K562 (cell line): ENCODE results near the gene SHANK1. TPM values are rescaled to one million over a fixed set of nuclear protein-coding genes. Genes with fewer than 3 reads are reported as not detected.
A peak's percentile ranks its signal among the peaks of the same experiment; 100 is the strongest.

ENCODE experiments used
- CBX1 ChIP-seq: sonication (generic); IDR thresholded peaks from 2 replicates; pipeline ENCODE4 v1.6.1; 2016; ENCODE audit warnings: antibody characterized with exemption, low read depth, mild to moderate bottlenecking
- ESRRA ChIP-seq: fragments of 450-650 bp; IDR thresholded peaks from 2 replicates; pipeline ENCODE4 v1.6.1; 2014; ENCODE audit warnings: low read depth, mild to moderate bottlenecking, moderate library complexity, borderline replicate concordance
- ETV1 ChIP-seq: fragments of 450-650 bp; conservative IDR thresholded peaks from 2 replicates; pipeline ENCODE4 v1.6.1; 2016; ENCODE audit warnings: missing genetic modification characterization, control low read depth, low read depth, missing compliant biosample characterization
- GATAD2A ChIP-seq: fragments of 450-650 bp; IDR thresholded peaks from 2 replicates; pipeline ENCODE4 v1.6.1; 2017
- HLTF ChIP-seq: fragments of 450-650 bp; IDR thresholded peaks from 2 replicates; pipeline ENCODE4 v1.6.1; 2016
- HMG20B ChIP-seq: fragments of 250-450 bp; sonication (Bioruptor Pico); IDR thresholded peaks from 2 replicates; pipeline ENCODE4 v1.5.0; 2021; ENCODE audit warnings: mild to moderate bottlenecking
- IFI16 ChIP-seq: fragments of 250-450 bp; sonication (Bioruptor Pico); IDR thresholded peaks from 2 replicates; pipeline ENCODE4 v2.1.2; 2022; ENCODE audit warnings: mild to moderate bottlenecking, inconsistent platforms
- IRF2 ChIP-seq: sonication (generic); formaldehyde crosslinking; IDR thresholded peaks from 2 replicates; pipeline ENCODE4 v1.8.1; 2022; ENCODE audit warnings: mild to moderate bottlenecking, missing genetic modification reagents
- KDM2B ChIP-seq: fragments of 250-450 bp; sonication (Bioruptor Pico); IDR thresholded peaks from 2 replicates; pipeline ENCODE4 v1.8.0; 2021; ENCODE audit warnings: mild to moderate bottlenecking, moderate library complexity
- MAZ ChIP-seq, 2 experiments: fragments of 450-650 bp in 1 of 2; sonication (generic) in 1 of 2; formaldehyde crosslinking; IDR thresholded peaks in 1 of 2; conservative IDR thresholded peaks in 1 of 2; 2 replicates each; pipeline versions ENCODE4 v1.4.0 to v1.5.0; 2020; ENCODE audit warnings: mild to moderate bottlenecking in 1 of 2, missing genetic modification reagents in 1 of 2
- MCM2 ChIP-seq: fragments of 450-650 bp; IDR thresholded peaks from 2 replicates; pipeline ENCODE4 v1.6.1; 2017; ENCODE audit warnings: low read depth, mild to moderate bottlenecking
- MIER1 ChIP-seq: fragments of 450-650 bp; IDR thresholded peaks from 2 replicates; pipeline ENCODE4 v1.6.1; 2016; ENCODE audit warnings: antibody characterized with exemption, mild to moderate bottlenecking, low read depth
- SRF ChIP-seq, 2 experiments: fragments of 250-450, 450-650 bp in 1 of 2; sonication (Bioruptor Pico) in 1 of 2; sonication (generic) in 1 of 2; formaldehyde crosslinking; IDR thresholded peaks; 2 replicates each; pipeline versions ENCODE4 v1.5.0 to v1.5.1; 2020 to 2022; ENCODE audit warnings: mild to moderate bottlenecking in 1 of 2, missing genetic modification reagents in 1 of 2
- TSC22D4 ChIP-seq: fragments of 450-650 bp; IDR thresholded peaks from 2 replicates; pipeline ENCODE4 v1.6.1; 2016; ENCODE audit warnings: missing genetic modification characterization, missing biosample characterization, control low read depth
- XRCC4 ChIP-seq: IDR thresholded peaks from one replicate; pipeline ENCODE4 v1.6.1; 2011; ENCODE audit not compliant: insufficient read depth, insufficient read length; ENCODE audit errors: extremely low read depth
- YY1 ChIP-seq, 3 experiments: IDR thresholded peaks; 2 replicates each; pipeline ENCODE4 v1.6.1; 2011; ENCODE audit warnings: low read length in 2 of 3, mild to moderate bottlenecking in 2 of 3, moderate library complexity in 2 of 3, borderline replicate concordance in 1 of 3, control low read depth in 1 of 3, low read depth in 1 of 3; ENCODE audit not compliant: insufficient read depth in 3 of 3, insufficient replicate concordance in 2 of 3, control insufficient read depth in 1 of 3, insufficient read length in 1 of 3; ENCODE audit errors: extremely low read depth in 1 of 3
- ZNF324 ChIP-seq: fragments of 250-450 bp; sonication (Bioruptor Pico); IDR thresholded peaks from 2 replicates; pipeline ENCODE4 v1.4.0; 2020; ENCODE audit warnings: mild to moderate bottlenecking
- ZNF696 ChIP-seq: fragments of 250-450 bp; sonication (Bioruptor Pico); conservative IDR thresholded peaks from 2 replicates; pipeline ENCODE4 v1.4.0; 2020; ENCODE audit warnings: mild to moderate bottlenecking, moderate library complexity
- ZNF764 ChIP-seq: fragments of 250-450 bp; sonication (Bioruptor Pico); IDR thresholded peaks from 2 replicates; pipeline ENCODE4 v1.4.0; 2020; ENCODE audit warnings: low read depth, mild to moderate bottlenecking, moderate library complexity
- polyA plus RNA-seq, 8 experiments: library from polyadenylated mRNA; depleted of rRNA in 4 of 8; stranded (reverse) in 5 of 8; unstranded in 3 of 8; fragments of >200 nt; fragmentation: Nextera tagmentation in 2 of 8; fragmentation: Illumina TruSeq in 1 of 8; extraction: Ambion mirVana in 2 of 8; extraction: Trizol in 1 of 8; gene quantifications; 2 replicates each; pipeline versions ENCODE4 v1.2.1 to v1.2.3, GENCODE V29; 2011 to 2014; ENCODE audit warnings: inconsistent platforms in 1 of 8, missing spikeins in 1 of 8
- total RNA-seq, 7 experiments: library from RNA; depleted of rRNA in 6 of 7; stranded (reverse); fragments of >200 nt in 6 of 7; fragmentation: Illumina TruSeq in 2 of 7; extraction: Trizol in 2 of 7; gene quantifications; 2 replicates each; pipeline versions ENCODE4 v1.2.1 to v1.2.3, GENCODE V29; 2011 to 2021; ENCODE audit warnings: low replicate concordance in 1 of 7
- TF ChIP-seq, protein P1 (sequence below): IDR thresholded peaks from 2 replicates; pipeline ENCODE4 v1.6.1; 2016; ENCODE audit warnings: missing genetic modification characterization, missing compliant biosample characterization
- TF ChIP-seq, protein P2 (sequence below): fragments of 450-650 bp; IDR thresholded peaks from one replicate; pipeline ENCODE4 v1.6.1; 2018; ENCODE audit warnings: mild to moderate bottlenecking, moderate library complexity; ENCODE audit not compliant: partially characterized antibody
- TF ChIP-seq, protein P3 (sequence below): fragments of 450-650 bp; IDR thresholded peaks from 2 replicates; pipeline ENCODE4 v1.6.1; 2017; ENCODE audit warnings: antibody characterized with exemption

Gene SHANK1
- total and polyA plus RNA-seq, 9 of the 15 experiments (the other 6 are each of a cell fraction or from before 2014, with no cell fraction given) = 0.33 to 1.3 (median 0.55) TPM; not detected in 2

DNA sequence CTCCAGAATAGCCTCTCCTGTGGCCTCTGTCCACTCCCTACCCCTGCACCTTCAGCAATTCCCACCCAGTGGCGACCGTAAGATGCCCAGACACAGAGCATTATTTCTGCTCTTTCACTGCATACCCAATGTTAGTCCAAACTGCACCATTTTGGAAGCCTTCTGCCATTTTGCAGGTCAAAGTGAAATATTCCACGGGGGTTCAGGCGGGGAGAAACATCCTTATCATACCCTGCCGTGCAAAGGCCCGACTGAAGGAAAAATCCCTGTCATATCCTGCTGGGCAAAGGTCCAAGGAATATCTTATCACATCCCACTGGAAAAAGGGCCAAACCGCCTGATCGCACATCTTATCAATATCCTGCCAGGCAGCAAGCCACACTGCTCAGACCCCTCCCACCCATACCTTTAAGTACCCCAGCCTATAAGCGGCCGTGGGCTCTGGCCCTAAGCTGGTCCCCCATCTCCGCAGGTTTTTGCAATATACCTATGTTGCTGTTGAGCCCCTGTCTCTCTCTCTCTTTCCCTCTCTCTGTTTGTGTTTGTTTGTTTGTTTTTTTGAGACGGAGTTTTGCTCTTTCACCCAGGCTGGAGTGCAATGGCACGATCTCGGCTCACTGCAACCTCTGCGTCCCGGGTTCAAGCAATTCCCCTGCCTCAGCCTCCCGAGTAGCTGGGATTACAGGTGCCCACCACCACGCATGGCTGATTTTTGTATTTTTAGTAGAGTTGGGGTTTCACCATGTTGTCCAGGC is 21.8 kb upstream of the SHANK1 start (continued):
- TF ChIP-seq, protein P1, sequence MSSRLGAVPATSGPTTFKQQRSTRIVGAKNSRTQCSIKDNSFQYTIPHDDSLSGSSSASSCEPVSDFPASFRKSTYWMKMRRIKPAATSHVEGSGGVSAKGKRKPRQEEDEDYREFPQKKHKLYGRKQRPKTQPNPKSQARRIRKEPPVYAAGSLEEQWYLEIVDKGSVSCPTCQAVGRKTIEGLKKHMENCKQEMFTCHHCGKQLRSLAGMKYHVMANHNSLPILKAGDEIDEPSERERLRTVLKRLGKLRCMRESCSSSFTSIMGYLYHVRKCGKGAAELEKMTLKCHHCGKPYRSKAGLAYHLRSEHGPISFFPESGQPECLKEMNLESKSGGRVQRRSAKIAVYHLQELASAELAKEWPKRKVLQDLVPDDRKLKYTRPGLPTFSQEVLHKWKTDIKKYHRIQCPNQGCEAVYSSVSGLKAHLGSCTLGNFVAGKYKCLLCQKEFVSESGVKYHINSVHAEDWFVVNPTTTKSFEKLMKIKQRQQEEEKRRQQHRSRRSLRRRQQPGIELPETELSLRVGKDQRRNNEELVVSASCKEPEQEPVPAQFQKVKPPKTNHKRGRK (tag) = no peak
- TF ChIP-seq IRF2 (CRISPR knock-in tag) = no peak
- no peak for TF ChIP-seq ESRRA
- no peak for TF ChIP-seq ZNF324
- TF ChIP-seq GATAD2A = peak; percentile 27; the same call in 1 of the 2 replicates
- 0 out of 2 replicates have a peak, but pooled peaks have one; percentile 26 for TF ChIP-seq MIER1
- TF ChIP-seq XRCC4 = no peak
- no peak for TF ChIP-seq ZNF696
- TF ChIP-seq, protein P2, sequence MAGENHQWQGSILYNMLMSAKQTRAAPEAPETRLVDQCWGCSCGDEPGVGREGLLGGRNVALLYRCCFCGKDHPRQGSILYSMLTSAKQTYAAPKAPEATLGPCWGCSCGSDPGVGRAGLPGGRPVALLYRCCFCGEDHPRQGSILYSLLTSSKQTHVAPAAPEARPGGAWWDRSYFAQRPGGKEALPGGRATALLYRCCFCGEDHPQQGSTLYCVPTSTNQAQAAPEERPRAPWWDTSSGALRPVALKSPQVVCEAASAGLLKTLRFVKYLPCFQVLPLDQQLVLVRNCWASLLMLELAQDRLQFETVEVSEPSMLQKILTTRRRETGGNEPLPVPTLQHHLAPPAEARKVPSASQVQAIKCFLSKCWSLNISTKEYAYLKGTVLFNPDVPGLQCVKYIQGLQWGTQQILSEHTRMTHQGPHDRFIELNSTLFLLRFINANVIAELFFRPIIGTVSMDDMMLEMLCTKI = no peak
- peak in 1 of 3 experiments; percentile 82 for TF ChIP-seq YY1 (IDR thresholded peaks at IDR 0.05; ENCODE audit: borderline replicate concordance in 1 of 3, control insufficient read depth in 1 of 3, extremely low read depth in 1 of 3, insufficient read depth in 3 of 3, insufficient read length in 1 of 3, insufficient replicate concordance in 2 of 3, low read depth in 1 of 3, low read length in 2 of 3)
- TF ChIP-seq ZNF764 (CRISPR knock-in tag) = no peak
- TF ChIP-seq MCM2 = no peak
- no peak for TF ChIP-seq TSC22D4 (tag)
- TF ChIP-seq SRF (CRISPR knock-in tag; IDR thresholded peaks at IDR 0.05) = no peak
- no peak for TF ChIP-seq HMG20B
- TF ChIP-seq HLTF = no peak
- TF ChIP-seq, protein P3, sequence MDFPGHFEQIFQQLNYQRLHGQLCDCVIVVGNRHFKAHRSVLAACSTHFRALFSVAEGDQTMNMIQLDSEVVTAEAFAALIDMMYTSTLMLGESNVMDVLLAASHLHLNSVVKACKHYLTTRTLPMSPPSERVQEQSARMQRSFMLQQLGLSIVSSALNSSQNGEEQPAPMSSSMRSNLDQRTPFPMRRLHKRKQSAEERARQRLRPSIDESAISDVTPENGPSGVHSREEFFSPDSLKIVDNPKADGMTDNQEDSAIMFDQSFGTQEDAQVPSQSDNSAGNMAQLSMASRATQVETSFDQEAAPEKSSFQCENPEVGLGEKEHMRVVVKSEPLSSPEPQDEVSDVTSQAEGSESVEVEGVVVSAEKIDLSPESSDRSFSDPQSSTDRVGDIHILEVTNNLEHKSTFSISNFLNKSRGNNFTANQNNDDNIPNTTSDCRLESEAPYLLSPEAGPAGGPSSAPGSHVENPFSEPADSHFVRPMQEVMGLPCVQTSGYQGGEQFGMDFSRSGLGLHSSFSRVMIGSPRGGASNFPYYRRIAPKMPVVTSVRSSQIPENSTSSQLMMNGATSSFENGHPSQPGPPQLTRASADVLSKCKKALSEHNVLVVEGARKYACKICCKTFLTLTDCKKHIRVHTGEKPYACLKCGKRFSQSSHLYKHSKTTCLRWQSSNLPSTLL = no peak
- TF ChIP-seq ETV1 (tag) = peak; percentile 81
- no peak for TF ChIP-seq CBX1
- TF ChIP-seq MAZ (CRISPR knock-in tag; conservative IDR thresholded peaks at IDR 0.05 in 1 of 2, IDR thresholded peaks at IDR 0.05 in 1 of 2) = peak; percentile 5 to 58; a peak in 2 of 4 replicates
- no peak for TF ChIP-seq KDM2B (CRISPR knock-in tag)
- no peak for TF ChIP-seq IFI16 (CRISPR knock-in tag)
